ENCODE data around the gene ERVFRD-1.

ERVFRD-1 gene

GRCh38 chr6:11085758-11086435 lies 25.6 kb downstream of the ERVFRD-1 start:
- no peak for DNase-seq

GRCh38 chr6:11083956-11084355 lies 27.6 kb downstream of the ERVFRD-1 start:
- no peak for DNase-seq

- DNase-seq = no peak
These were observed 28.0 kb downstream of the ERVFRD-1 start for GRCh38 chr6:11083491-11083890.

DNA sequence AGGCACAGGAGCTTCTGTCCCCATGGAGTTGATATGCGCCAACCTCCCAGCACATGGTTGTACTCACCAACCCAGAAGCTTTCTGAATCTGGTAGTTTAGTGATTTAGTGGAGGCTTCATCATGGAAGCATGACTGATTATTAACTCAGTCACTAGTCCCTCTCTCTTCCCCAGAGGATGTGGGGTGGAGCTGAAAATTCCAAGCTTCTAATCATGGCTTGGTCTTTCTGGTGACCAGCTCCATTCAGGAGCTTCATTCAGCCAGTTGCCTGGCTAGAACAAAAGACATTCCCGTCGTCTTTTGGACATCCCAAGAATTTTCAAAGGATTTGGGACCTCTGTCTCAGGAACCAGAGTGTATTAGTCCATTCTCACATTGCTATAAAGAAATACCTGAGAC lies 31.2 kb downstream of the ERVFRD-1 start:
- no peak for DNase-seq

DNA sequence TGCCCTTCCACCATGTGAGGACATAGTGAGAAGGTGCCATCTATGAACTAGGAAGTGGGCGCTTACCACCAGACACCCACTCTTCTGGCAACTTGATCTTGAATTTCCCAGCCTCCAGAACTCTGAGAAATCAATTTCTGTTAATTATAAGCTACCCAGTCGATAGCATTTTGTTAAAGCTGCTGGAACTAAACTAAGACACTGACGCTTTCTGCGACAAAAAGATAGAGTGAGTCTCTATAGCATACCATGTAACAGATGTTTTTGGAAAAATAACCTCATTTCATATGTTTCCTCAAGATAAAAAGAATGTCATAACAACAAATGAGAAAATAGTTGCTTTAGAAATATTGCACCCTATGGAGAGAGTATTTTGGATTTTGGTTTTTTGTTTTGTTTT lies 33.3 kb downstream of the ERVFRD-1 start:
- DNase-seq = no peak

DNA sequence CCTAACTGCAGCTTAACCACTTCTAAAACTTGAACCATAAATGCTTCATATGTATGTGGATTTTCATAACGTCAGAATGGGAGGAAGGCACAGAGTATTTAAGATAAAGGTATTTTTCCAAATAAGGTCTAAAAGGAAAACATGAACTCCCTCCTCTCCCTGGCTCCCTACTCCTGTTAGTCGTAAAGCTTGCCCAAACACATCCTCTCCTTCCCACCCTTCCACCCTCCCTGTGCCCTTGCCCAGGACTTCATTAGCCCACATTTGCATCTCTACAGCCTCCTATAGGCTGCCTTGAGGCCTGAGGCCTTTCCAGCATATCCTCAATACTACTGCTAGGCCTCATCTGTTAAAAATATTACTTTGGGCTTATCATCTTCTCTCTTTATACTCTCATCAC lies 35.0 kb downstream of the ERVFRD-1 start:
- DNase-seq = no peak

- DNase-seq = no peak
These were observed 39.4 kb downstream of the ERVFRD-1 start for GRCh38 chr6:11072101-11072500.

GRCh38 chr6:11069760-11070159 lies 41.8 kb downstream of the ERVFRD-1 start:
- DNase-seq = no peak

DNA sequence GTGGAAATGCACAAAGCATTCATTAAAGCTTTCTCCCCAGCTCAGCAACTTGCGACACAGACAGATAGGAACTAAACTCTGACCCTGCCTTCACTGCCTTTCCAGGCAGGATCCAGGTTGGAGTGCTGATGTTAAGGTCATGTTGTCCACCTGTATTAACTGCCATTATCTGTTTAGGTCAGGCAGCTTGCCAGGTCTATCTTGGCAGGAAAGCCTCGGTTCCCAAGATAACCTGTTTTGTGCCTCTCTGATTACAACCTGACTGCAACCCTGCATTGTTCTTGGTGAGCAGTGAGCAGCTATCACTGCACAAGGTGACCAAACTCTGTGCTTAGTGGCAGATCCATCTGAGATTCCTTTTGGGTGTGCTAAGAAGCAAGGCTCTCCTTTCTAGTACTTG lies 44.2 kb downstream of the ERVFRD-1 start:
- no peak for DNase-seq

- no peak for DNase-seq
These were observed 44.8 kb downstream of the ERVFRD-1 start for GRCh38 chr6:11066505-11067347.

DNA sequence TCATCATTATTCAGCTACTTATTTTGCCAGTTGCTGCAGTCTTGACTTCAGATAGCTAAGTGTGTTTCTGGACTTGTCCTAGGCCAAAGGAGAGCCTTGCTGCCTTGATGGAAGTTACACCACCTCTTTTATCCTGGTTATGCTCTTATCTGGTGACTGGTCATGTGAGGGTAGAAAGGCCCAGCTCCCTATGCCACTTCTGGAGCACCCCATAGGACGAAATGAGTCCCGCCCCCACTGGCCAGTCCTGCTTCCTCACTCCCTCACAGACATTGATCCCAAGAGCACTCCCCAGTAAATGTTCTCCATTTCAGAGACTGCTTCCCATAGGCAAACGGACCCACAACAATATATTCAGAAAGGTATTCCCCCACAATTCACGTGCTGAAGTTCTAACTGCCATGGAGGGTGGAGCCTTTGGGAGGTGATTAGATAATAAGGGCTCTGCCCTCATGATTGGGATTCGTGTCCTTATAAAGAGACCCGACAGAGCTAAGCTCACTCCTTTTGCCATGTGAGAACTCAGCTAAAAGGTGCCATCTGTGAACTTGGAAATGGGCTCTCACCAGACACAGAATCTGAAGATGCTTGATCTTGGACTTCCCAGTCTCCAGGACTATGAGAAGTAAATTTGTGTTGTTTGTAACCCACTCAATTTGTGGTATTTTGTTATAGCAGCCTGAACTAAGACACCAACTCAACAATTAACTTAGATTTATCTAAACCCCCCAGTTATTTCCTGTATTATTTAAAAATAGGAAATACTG lies 45.9 kb downstream of the ERVFRD-1 start:
- DNase-seq = no peak

GRCh38 chr6:11064836-11065235 lies 46.7 kb downstream of the ERVFRD-1 start:
- no peak for DNase-seq

DNA sequence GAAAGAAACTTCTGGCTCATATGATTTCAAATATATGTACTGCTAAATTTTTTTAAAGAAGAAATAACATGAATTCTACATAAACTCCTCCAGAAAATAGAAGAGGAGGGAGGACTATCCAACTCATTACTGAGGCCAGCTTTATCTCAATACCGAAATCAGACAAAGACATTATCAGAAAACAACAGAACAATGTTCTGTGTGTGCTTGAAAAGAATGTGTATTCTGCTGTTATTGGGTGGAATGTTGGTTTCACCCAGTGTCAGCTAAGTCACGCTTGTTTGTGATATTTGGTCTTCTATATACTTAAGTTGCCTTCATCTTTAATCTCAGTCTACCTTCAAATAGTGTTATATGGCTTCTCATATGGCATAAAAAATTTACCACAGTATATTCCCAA lies 48.8 kb downstream of the ERVFRD-1 start:
- no peak for DNase-seq

DNA sequence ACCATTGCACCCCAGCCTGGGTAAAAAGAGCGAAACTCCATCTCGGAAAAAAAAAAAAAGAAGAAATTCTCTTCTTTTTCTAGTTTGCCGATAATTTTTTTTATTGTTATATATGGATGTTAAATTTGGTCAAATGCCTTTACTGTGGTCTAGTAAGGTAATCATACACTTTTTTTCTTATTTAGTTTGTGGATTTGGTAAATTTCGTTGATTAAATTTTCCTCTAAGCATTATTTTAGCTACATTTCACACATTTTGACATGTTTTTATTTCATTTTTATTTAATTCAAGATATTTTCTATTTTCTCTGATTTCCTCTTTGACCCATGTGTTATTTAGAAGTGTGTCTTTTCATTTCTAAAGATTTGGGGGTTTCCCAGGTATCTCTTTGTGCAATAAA lies 49.4 kb downstream of the ERVFRD-1 start:
- DNase-seq = no peak

DNA sequence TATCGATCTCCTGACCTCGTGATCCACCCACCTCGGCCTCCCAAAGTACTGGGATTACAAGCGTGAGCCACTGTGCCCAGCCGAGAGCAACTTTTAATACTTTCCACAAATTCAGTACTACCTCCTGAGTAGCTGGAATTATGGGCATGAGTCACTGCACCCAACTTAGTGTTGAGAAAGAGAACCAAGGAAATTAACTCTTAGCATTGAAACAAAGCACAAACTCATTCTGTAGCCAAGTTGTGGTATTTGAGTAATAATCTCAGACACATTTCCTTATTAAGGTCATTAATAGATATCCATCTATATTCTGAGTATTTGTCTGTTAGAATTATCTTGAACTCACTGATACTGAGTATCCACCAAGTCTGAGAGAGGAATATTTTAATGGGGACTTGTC lies 53.1 kb downstream of the ERVFRD-1 start:
- DNase-seq = no peak

DNA sequence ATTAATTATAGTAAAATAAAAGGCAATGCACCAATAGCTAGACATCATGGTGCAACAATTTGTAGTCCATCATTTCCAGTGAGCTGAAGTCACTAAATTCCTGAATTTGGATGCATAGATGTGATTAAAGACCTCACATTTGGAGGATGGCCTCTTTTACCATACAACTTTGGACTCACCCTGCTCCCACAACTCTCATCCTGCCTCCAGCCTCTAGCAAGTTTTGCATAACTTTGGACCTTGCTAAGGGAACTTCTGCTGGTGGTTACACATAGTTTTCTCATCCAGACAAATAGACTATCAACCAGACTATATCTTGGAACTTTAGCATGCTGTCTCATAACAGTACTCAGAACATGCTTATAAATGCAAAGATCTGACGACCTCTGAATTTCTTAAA lies 54.7 kb downstream of the ERVFRD-1 start:
- no peak for DNase-seq

DNA sequence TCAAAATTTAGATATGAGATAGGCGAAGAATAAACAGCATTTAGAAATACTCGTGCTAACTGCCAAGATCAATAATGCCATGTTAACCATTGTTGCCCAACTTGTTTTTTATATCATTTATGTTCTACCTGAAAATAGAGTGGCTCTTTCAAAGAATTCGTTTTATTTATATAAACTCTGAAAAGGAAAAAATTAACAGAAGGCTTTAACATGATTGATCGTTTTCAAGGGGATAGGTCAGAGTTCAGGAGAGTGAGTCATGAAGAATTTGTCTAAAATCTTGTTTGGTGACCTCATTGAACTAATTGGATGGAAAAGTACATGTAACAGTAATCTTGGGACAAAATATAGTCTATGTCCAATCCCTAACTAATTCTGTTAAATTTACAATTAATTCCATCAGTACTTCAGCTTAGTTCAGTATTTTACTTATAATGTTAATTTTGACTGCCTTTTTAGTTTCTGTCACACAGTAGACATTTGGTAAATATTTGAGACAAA lies 56.3 kb downstream of the ERVFRD-1 start:
- DNase-seq = no peak

DNA sequence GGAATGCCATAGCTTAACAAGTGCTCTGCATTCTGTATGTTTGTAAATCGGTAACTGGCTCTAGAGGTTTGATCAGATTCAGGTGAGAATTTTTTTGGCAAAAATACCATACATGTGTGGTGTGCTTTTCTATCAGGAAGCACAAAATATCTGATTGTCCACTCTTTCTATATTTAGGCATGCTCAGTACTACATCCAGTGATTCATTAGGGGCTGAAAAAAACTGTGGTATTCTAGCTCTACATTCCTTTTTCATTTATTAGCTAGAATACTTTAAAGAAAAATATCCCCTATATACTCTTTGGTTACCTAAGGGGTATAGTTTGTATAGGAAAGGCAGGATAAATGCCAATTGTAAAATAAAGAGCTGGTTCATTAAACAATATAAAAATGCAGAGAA lies 56.8 kb downstream of the ERVFRD-1 start:
- DNase-seq = no peak

- DNase-seq = no peak
These were observed 58.2 kb downstream of the ERVFRD-1 start for GRCh38 chr6:11053307-11053706.

All from stimulated activated CD4-positive, alpha-beta T cell treated with anti-CD3 and anti-CD28 coated beads, Interleukin-4, amount 100 ng/mL, for 24 hours (primary cell).